Loucy (cell line): ENCODE data around the gene SECTM1.

Source experiments
- H2AFZ ChIP-seq: fragments of 200-600 bp; sonication (generic); 2 replicates; pipeline ENCODE4 v1.6.0; 2016; ENCODE audit warnings: antibody characterized with exemption, mild to moderate bottlenecking, low read length, moderate library complexity
- H3F3A ChIP-seq: fragments of 200-600 bp; 2 replicates; pipeline ENCODE4 v1.6.0; 2016; ENCODE audit warnings: antibody characterized with exemption, low read depth, mild to moderate bottlenecking
- H3K27me3 ChIP-seq: fragments of 200-600 bp; sonication (generic); 2 replicates; pipeline ENCODE4 v1.6.1; 2014; ENCODE audit warnings: low read length, mild to moderate bottlenecking; ENCODE audit not compliant: insufficient read depth, poor library complexity, severe bottlenecking
- H3K36me3 ChIP-seq: fragments of 200-600 bp; sonication (generic); 2 replicates; pipeline ENCODE4 v1.6.1; 2016; ENCODE audit warnings: low read length; ENCODE audit not compliant: insufficient read depth
- H3K4me1 ChIP-seq: fragments of 200-600 bp; sonication (generic); 2 replicates; pipeline ENCODE4 v1.5.1; 2014; ENCODE audit warnings: low read length, mild to moderate bottlenecking; ENCODE audit not compliant: insufficient read depth, poor library complexity, severe bottlenecking
- H3K4me2 ChIP-seq: fragments of 200-600 bp; sonication (generic); 2 replicates; pipeline ENCODE4 v1.6.0; 2014; ENCODE audit warnings: antibody characterized with exemption, low read length, low read depth, mild to moderate bottlenecking; ENCODE audit not compliant: poor library complexity, severe bottlenecking
- H3K4me3 ChIP-seq: fragments of 200-600 bp; sonication (generic); 2 replicates; pipeline ENCODE4 v1.5.1; 2014; ENCODE audit warnings: low read length, mild to moderate bottlenecking, mixed read lengths; ENCODE audit not compliant: poor library complexity, severe bottlenecking
- H3K79me2 ChIP-seq: fragments of 200-600 bp; sonication (generic); 2 replicates; pipeline ENCODE4 v1.6.1; 2014; ENCODE audit warnings: low read length; ENCODE audit not compliant: insufficient read depth
- H3K9ac ChIP-seq: fragments of 200-600 bp; sonication (generic); 2 replicates; pipeline ENCODE4 v1.6.0; 2014; ENCODE audit warnings: mild to moderate bottlenecking, low read depth, low read length, moderate library complexity; ENCODE audit not compliant: poor library complexity, severe bottlenecking
- H3K9me2 ChIP-seq: fragments of 200-600 bp; sonication (generic); replicated peaks from 2 replicates; pipeline ENCODE4 v1.6.1; 2016; ENCODE audit warnings: low read depth, low read length, mixed read lengths
- H3K9me3 ChIP-seq: fragments of 200-600 bp; sonication (generic); 2 replicates; pipeline ENCODE4 v1.6.1; 2014; ENCODE audit warnings: mild to moderate bottlenecking, antibody characterized with exemption, low read length, low read depth; ENCODE audit not compliant: insufficient read depth
- H4K20me1 ChIP-seq: fragments of 200-600 bp; sonication (generic); 2 replicates; pipeline ENCODE4 v1.6.0; 2014; ENCODE audit warnings: antibody characterized with exemption, low read length, mild to moderate bottlenecking; ENCODE audit not compliant: insufficient read depth, poor library complexity, severe bottlenecking
- CTCF ChIP-seq: fragments of 200-600 bp; sonication (generic); conservative IDR thresholded peaks from 2 replicates; pipeline ENCODE4 v1.5.1; 2014; ENCODE audit warnings: mild to moderate bottlenecking, antibody characterized with exemption, low read length
- EZH2phosphoT487 ChIP-seq: fragments of 200-600 bp; IDR thresholded peaks from 2 replicates; pipeline ENCODE4 v1.6.1; 2018; ENCODE audit warnings: antibody characterized with exemption, mild to moderate bottlenecking, moderate library complexity, borderline replicate concordance

SECTM1 gene

GRCh38 chr17:82351254-82351712, 17.7 kb upstream of the SECTM1 start:
- Histone ChIP-seq H3K4me1 (no peaks in the 10 kb centered on the region), H3K9me2 (no peaks in the 10 kb centered on the region), H3K9me3 (no peaks in the 10 kb centered on the region), H2AFZ (no peak overlapping the region), H3K27me3 (no peaks in the 10 kb centered on the region), H3K36me3 (no peaks in the 10 kb centered on the region), H3F3A (no peaks in the 10 kb centered on the region), H3K79me2 (no peaks in the 10 kb centered on the region), H3K9ac (no peak overlapping the region), H4K20me1 (no peaks in the 10 kb centered on the region), H3K4me2 (no peak overlapping the region), H3K4me3 (no peak overlapping the region)
- TF ChIP-seq EZH2phosphoT487 = no peak
- no peak for TF ChIP-seq CTCF

GRCh38 chr17:82350182-82351030, 16.8 kb upstream of the SECTM1 start:
- no peaks in the 10 kb centered on the region for H3K9me2 ChIP-seq
- no peak overlapping the region for H3K4me2 ChIP-seq
- no peak overlapping the region for H3K9ac ChIP-seq
- H3K4me1 ChIP-seq = no peaks in the 10 kb centered on the region
- H3K79me2 ChIP-seq = no peaks in the 10 kb centered on the region
- no peaks in the 10 kb centered on the region for H4K20me1 ChIP-seq
- no peaks in the 10 kb centered on the region for H3K27me3 ChIP-seq
- no peaks in the 10 kb centered on the region for H3K9me3 ChIP-seq
- TF ChIP-seq EZH2phosphoT487 (no peak), CTCF (no peak)
- no peak overlapping the region for H2AFZ ChIP-seq
- H3K36me3 ChIP-seq = no peaks in the 10 kb centered on the region
- H3K4me3 ChIP-seq = no peak overlapping the region
- H3F3A ChIP-seq = no peaks in the 10 kb centered on the region

- Histone ChIP-seq H3F3A (no peaks in the 10 kb centered on the region), H3K9me2 (no peaks in the 10 kb centered on the region), H3K27me3 (no peaks in the 10 kb centered on the region), H4K20me1 (no peaks in the 10 kb centered on the region), H3K4me3 (no peak overlapping the region), H3K9ac (no peak overlapping the region), H3K36me3 (no peaks in the 10 kb centered on the region), H3K4me2 (no peak overlapping the region), H3K4me1 (no peaks in the 10 kb centered on the region), H3K79me2 (no peaks in the 10 kb centered on the region), H2AFZ (no peak overlapping the region), H3K9me3 (no peaks in the 10 kb centered on the region)
- no peak for TF ChIP-seq CTCF
- no peak for TF ChIP-seq EZH2phosphoT487
Observed at GRCh38 chr17:82349287-82349701, 15.7 kb upstream of the SECTM1 start.
